Activated CD8-positive, alpha-beta memory T cell treated with anti-CD3 and anti-CD28 coated beads, Interleukin-2, amount 50 U/mL, for 24 hours (primary cell): ENCODE measurements around the gene DPP3.

Experiments
- DNase-seq: peaks from one replicate; pipeline ENCODE4 v3.0.0-alpha.2; 2020; ENCODE audit errors: extremely low read depth

The DPP3 gene

GRCh38 chr11:66479394-66480116 is 679 bp upstream of the DPP3 start:
- DNase-seq: no peak

GRCh38 chr11:66484806-66485380 is 4.7 kb downstream of the DPP3 start:
- no peak for DNase-seq

GRCh38 chr11:66488957-66489356 is 8.7 kb downstream of the DPP3 start:
- DNase-seq: no peak

GRCh38 chr11:66489636-66490035 is 9.4 kb downstream of the DPP3 start:
- no peak for DNase-seq

GRCh38 chr11:66491315-66491935 is 11.2 kb downstream of the DPP3 start:
- DNase-seq: no peak

- DNase-seq: no peak
These were observed 12.1 kb downstream of the DPP3 start for GRCh38 chr11:66492161-66492865.

GRCh38 chr11:66493130-66493529 is 12.9 kb downstream of the DPP3 start:
- no peak for DNase-seq

- DNase-seq: no peak
These were observed 14.2 kb downstream of the DPP3 start for GRCh38 chr11:66494458-66494857.

GRCh38 chr11:66494935-66495334 is 14.7 kb downstream of the DPP3 start:
- no peak for DNase-seq

- DNase-seq: no peak
These were observed 15.2 kb downstream of the DPP3 start for GRCh38 chr11:66495401-66495854.

GRCh38 chr11:66497206-66497605 is 17.0 kb downstream of the DPP3 start:
- no peak for DNase-seq

- DNase-seq: no peak
These were observed 18.3 kb downstream of the DPP3 start for GRCh38 chr11:66498506-66498905.

- no peak for DNase-seq
These were observed 25.1 kb downstream of the DPP3 start for GRCh38 chr11:66505276-66505816.

GRCh38 chr11:66509131-66509561 is 28.9 kb downstream of the DPP3 start:
- DNase-seq: no peak

GRCh38 chr11:66510271-66510989 is 30.2 kb downstream of the DPP3 start, which contains the start of gene BBS1:
TSS of gene BBS1 (plus strand) at chr11:66510635. CDS start at chr11:66510660, 25 bp downstream.
- DNase-seq: peak; percentile 58

GRCh38 chr11:66510990-66511339 is 30.7 kb downstream of the DPP3 start:
- DNase-seq: no peak

- no peak for DNase-seq
These were observed 43.4 kb downstream of the DPP3 start for GRCh38 chr11:66523611-66524010.

- no peak for DNase-seq
These were observed 44.2 kb downstream of the DPP3 start for GRCh38 chr11:66524304-66525040.

- no peak for DNase-seq
These were observed 48.8 kb downstream of the DPP3 start for GRCh38 chr11:66529069-66529468.

GRCh38 chr11:66529655-66530054 is 49.4 kb downstream of the DPP3 start:
- DNase-seq: no peak
